PC-3 (cell line): ENCODE measurements around the gene CFAP410.

Experiments
- EZH2phosphoT487 ChIP-seq: fragments of 300-600 bp; sonication (generic); IDR thresholded peaks from 2 replicates; pipeline ENCODE4 v1.6.1; 2018; ENCODE audit warnings: mild to moderate bottlenecking, antibody characterized with exemption, low read length, borderline replicate concordance
- TF ChIP-seq, protein P1 (sequence below): fragments of 300-600 bp; sonication (generic); conservative IDR thresholded peaks from 2 replicates; pipeline ENCODE4 v1.5.1; 2017; ENCODE audit warnings: antibody characterized with exemption, low read depth, mild to moderate bottlenecking, low read length

DNA sequence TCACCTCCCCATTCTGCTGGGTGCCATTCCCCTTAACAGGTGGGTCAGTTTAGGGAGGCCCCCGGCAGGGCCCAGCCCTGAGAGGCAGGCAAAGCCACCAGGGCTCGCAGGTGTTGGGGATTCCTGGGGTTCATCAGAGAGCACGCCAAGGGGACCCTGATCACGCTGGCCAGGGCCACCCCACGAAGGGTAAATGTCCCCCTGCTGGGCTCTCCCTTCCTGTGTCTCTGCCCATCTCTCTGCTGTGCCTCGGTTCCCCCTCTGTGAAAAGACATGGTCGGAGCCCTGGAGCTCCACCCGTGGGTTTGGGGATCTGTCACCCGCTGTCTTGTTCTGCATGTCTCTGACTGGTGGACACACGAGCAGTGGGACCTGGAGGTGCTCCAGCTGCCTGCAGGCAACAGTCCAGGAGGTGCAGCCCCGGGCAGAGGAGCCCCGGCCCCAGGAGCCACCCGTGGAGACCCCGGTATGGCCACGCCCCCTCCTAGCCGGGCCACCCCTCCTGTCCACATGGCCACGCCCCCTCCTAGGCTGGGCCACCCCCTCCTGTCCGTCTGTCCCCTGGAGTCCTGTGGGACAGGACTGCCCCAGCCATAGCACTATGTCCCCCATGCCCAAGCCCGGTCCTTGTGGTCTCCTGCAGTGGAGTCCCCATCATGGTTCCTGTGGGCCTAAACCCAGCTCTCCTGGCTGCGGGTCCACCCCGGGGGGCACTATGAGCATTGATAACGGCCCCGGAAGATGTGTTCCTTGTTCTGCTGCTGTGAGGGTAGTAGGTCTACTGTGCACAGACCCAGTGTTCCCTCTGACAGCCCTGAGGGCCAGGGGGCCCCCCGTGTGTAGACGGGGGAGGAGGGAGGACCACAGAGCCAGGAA is 47.0 kb downstream of the CFAP410 start:
- TF ChIP-seq, protein P1, sequence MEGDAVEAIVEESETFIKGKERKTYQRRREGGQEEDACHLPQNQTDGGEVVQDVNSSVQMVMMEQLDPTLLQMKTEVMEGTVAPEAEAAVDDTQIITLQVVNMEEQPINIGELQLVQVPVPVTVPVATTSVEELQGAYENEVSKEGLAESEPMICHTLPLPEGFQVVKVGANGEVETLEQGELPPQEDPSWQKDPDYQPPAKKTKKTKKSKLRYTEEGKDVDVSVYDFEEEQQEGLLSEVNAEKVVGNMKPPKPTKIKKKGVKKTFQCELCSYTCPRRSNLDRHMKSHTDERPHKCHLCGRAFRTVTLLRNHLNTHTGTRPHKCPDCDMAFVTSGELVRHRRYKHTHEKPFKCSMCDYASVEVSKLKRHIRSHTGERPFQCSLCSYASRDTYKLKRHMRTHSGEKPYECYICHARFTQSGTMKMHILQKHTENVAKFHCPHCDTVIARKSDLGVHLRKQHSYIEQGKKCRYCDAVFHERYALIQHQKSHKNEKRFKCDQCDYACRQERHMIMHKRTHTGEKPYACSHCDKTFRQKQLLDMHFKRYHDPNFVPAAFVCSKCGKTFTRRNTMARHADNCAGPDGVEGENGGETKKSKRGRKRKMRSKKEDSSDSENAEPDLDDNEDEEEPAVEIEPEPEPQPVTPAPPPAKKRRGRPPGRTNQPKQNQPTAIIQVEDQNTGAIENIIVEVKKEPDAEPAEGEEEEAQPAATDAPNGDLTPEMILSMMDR, result no peak
- TF ChIP-seq EZH2phosphoT487, result no peak
